Urinary bladder (tissue), 4 donors: Measurements from ENCODE around the gene ZNF630. TPM values are rescaled to one million over a fixed set of nuclear protein-coding genes. Genes with fewer than 3 reads are reported as not detected.
"Not testable (repeated sequence)": the region's sequence is repeated elsewhere in the genome, so short reads cannot be mapped to it uniquely, and the experiment has no call there.

ENCODE experiments used
- DNase-seq: peaks from one replicate; pipeline ENCODE4 v3.0.0-alpha.2; 2015; ENCODE audit errors: extremely low spot score
- H3K27ac ChIP-seq: one replicate; pipeline ENCODE4 v1.5.1; 2013; ENCODE audit warnings: low read depth, mild to moderate bottlenecking, moderate library complexity
- H3K36me3 ChIP-seq: one replicate; pipeline ENCODE4 v1.6.1; 2013; ENCODE audit warnings: mild to moderate bottlenecking, moderate library complexity; ENCODE audit not compliant: insufficient read depth
- H3K4me1 ChIP-seq: one replicate; pipeline ENCODE4 v1.6.1; 2013; ENCODE audit warnings: mild to moderate bottlenecking, moderate library complexity; ENCODE audit not compliant: insufficient read depth
- H3K4me3 ChIP-seq: one replicate; pipeline ENCODE4 v1.5.1; 2013; ENCODE audit warnings: low read depth, low read length
- WGBS: extraction: QIAGEN DNeasy Blood & Tissue Kit; methylation state at CpG from one replicate; pipeline ENCODE4 v1.1.7; 2013; 5-methylcytosine and 5-hydroxymethylcytosine counted together
- polyA plus RNA-seq: library from polyadenylated mRNA; stranded (reverse); fragments of 200-250 nt; gene quantifications from one replicate; pipeline ENCODE4 v1.2.3, GENCODE V29; 2013
- total RNA-seq: library from RNA; depleted of rRNA; stranded (reverse); fragments of >200 nt; gene quantifications from one replicate; pipeline ENCODE4 v1.2.3, GENCODE V29; 2014
- donor health status: healthy with polysubstance abuse.
- donor health status: healthy.

Gene ZNF630
- total and polyA plus RNA-seq, 2 donors, result 3.2 to 9.5 TPM

- no peaks in the 10 kb centered on the region for H3K4me1 ChIP-seq
- DNase-seq, result no peak
- H3K27ac ChIP-seq, result no peak overlapping the region
- no peak overlapping the region for H3K4me3 ChIP-seq
- 97% methylated on average over 1 of the region's 1 CpG for WGBS
- peaks cover 5% of the 10 kb centered on the region for H3K36me3 ChIP-seq
These were observed 12.2 kb downstream of the ZNF630 start for GRCh38 chrX:48059296-48059639.

GRCh38 chrX:48058621-48059295, 12.7 kb downstream of the ZNF630 start:
- 95% methylated on average over 2 of the region's 2 CpGs for whole genome bisulfite sequencing
- H3K27ac ChIP-seq, result no peak overlapping the region
- no peaks in the 10 kb centered on the region for H3K4me1 ChIP-seq
- H3K36me3 ChIP-seq, result peaks cover 5% of the 10 kb centered on the region
- DNase-seq, result no peak
- no peak overlapping the region for H3K4me3 ChIP-seq

GRCh38 chrX:48046846-48047245, 24.6 kb downstream of the ZNF630 start:
- Histone ChIP-seq H3K36me3 (no peaks in the 10 kb centered on the region), H3K4me3 (no peak overlapping the region), H3K4me1 (no peaks in the 10 kb centered on the region), H3K27ac (no peak overlapping the region)
- no peak for DNase-seq
- WGBS, result 86% methylated on average over 5 of the region's 5 CpGs

- Histone ChIP-seq H3K4me1 (no peaks in the 10 kb centered on the region), H3K27ac (no peak overlapping the region), H3K4me3 (no peak overlapping the region), H3K36me3 (no peaks in the 10 kb centered on the region)
- WGBS, result 30% methylated on average over 8 of the region's 8 CpGs
- no peak for DNase-seq
These were observed 25.8 kb downstream of the ZNF630 start for GRCh38 chrX:48045410-48046311.

- 61% methylated on average over 4 of the region's 4 CpGs for WGBS
- Histone ChIP-seq H3K4me1 (no peaks in the 10 kb centered on the region), H3K27ac (no peak overlapping the region), H3K36me3 (no peaks in the 10 kb centered on the region), H3K4me3 (no peak overlapping the region)
- DNase-seq, result no peak
These were observed 28.4 kb downstream of the ZNF630 start for GRCh38 chrX:48043056-48043455.

- Histone ChIP-seq H3K27ac (no peak overlapping the region), H3K4me1 (no peaks in the 10 kb centered on the region), H3K36me3 (no peaks in the 10 kb centered on the region), H3K4me3 (no peak overlapping the region)
- WGBS, result 45% methylated on average over 4 of the region's 4 CpGs
- DNase-seq, result no peak
These were observed 35.5 kb downstream of the ZNF630 start for GRCh38 chrX:48035891-48036290.

- WGBS, result 78% methylated on average over 10 of the region's 10 CpGs
These were observed 40.7 kb downstream of the ZNF630 start for GRCh38 chrX:48030641-48031173.

GRCh38 chrX:48030237-48030636, 41.2 kb downstream of the ZNF630 start:
- no peak for DNase-seq
- Histone ChIP-seq H3K4me3 (no peak overlapping the region), H3K4me1 (no peaks in the 10 kb centered on the region), H3K27ac (no peak overlapping the region), H3K36me3 (no peaks in the 10 kb centered on the region)
- 95% methylated on average over 10 of the region's 10 CpGs for WGBS

More at GRCh38 chrX:48030641-48031173, 40.7 kb downstream of the ZNF630 start:
- not testable (repeated sequence) for DNase-seq, H3K27ac ChIP-seq, H3K4me1 ChIP-seq, H3K4me3 ChIP-seq, H3K36me3 ChIP-seq

GRCh38 chrX:48028091-48028490, 43.3 kb downstream of the ZNF630 start:
- 94% methylated on average over 8 of the region's 8 CpGs for WGBS
- Histone ChIP-seq H3K27ac (no peak overlapping the region), H3K4me1 (no peaks in the 10 kb centered on the region), H3K4me3 (no peak overlapping the region), H3K36me3 (no peaks in the 10 kb centered on the region)
- no peak for DNase-seq

- H3K27ac ChIP-seq, H3K36me3 ChIP-seq, H3K4me3 ChIP-seq, H3K4me1 ChIP-seq, DNase-seq: not testable (repeated sequence)
- WGBS, result 40% methylated on average over 3 of the region's 4 CpGs
These were observed 43.9 kb downstream of the ZNF630 start for GRCh38 chrX:48027545-48027944.

- no peak overlapping the region for H3K27ac ChIP-seq
- WGBS, result 2% methylated on average over 7 of the region's 7 CpGs
- H3K4me3 ChIP-seq, result no peak overlapping the region
These were observed 45.9 kb downstream of the ZNF630 start for GRCh38 chrX:48025561-48025960.

GRCh38 chrX:48022738-48023137, 48.7 kb downstream of the ZNF630 start:
- no peak overlapping the region for H3K27ac ChIP-seq
- H3K36me3 ChIP-seq, result no peaks in the 10 kb centered on the region
- H3K4me3 ChIP-seq, result no peak overlapping the region
- H3K4me1 ChIP-seq, result no peaks in the 10 kb centered on the region
- DNase-seq, result no peak
- WGBS, result 95% methylated on average over 3 of the region's 3 CpGs

More at GRCh38 chrX:48025561-48025960, 45.9 kb downstream of the ZNF630 start:
- no peaks in the 10 kb centered on the region for H3K36me3 ChIP-seq
- DNase-seq, result no peak
- H3K4me1 ChIP-seq, result no peaks in the 10 kb centered on the region

GRCh38 chrX:48022100-48022499, 49.3 kb downstream of the ZNF630 start:
- 45% methylated on average over 3 of the region's 3 CpGs for WGBS
- Histone ChIP-seq H3K4me1 (no peaks in the 10 kb centered on the region), H3K4me3 (no peak overlapping the region), H3K36me3 (no peaks in the 10 kb centered on the region), H3K27ac (no peak overlapping the region)
- no peak for DNase-seq
